ENCODE data around the gene IRGC.

Gene IRGC

GRCh38 chr19:43751466-43752220 is 35.8 kb downstream of the IRGC start:
- no peak for TF ChIP-seq CTCF (IDR thresholded peaks at IDR 0.05)

GRCh38 chr19:43752287-43752875 is 36.5 kb downstream of the IRGC start:
- TF ChIP-seq CTCF (IDR thresholded peaks at IDR 0.05) = no peak

GRCh38 chr19:43754253-43754502 is 38.3 kb downstream of the IRGC start:
- TF ChIP-seq CTCF (IDR thresholded peaks at IDR 0.05) = no peak

GRCh38 chr19:43754503-43755255 is 38.8 kb downstream of the IRGC start, which contains the start of gene SMG9:
Gene SMG9, minus strand, starts transcription at chr19:43754962. Its CDS starts 4,221 bp downstream, at chr19:43750741.
- no peak for TF ChIP-seq CTCF (IDR thresholded peaks at IDR 0.05)

- no peak for TF ChIP-seq CTCF (IDR thresholded peaks at IDR 0.05)
Observed at GRCh38 chr19:43755256-43755801, 39.5 kb downstream of the IRGC start.

- TF ChIP-seq CTCF (IDR thresholded peaks at IDR 0.05) = no peak
Observed at GRCh38 chr19:43759515-43759914, 43.6 kb downstream of the IRGC start.

GRCh38 chr19:43760941-43761340 is 45.1 kb downstream of the IRGC start:
- no peak for TF ChIP-seq CTCF (IDR thresholded peaks at IDR 0.05)

All from LNCAP (cell line).